Fibroblast of the aortic adventitia (primary cell): ENCODE data around the gene ASPDH. TPM values are rescaled to one million over a fixed set of nuclear protein-coding genes. Genes with fewer than 3 reads are reported as not detected.

Experiments
- DNase-seq: peaks from one replicate; pipeline ENCODE4 v3.0.0-alpha.2; 2010; ENCODE audit warnings: low read depth
- H3K4me3 ChIP-seq: 2 replicates; pipeline ENCODE4 v1.5.1; 2011; ENCODE audit warnings: low read depth, mild to moderate bottlenecking, control low read depth, low read length, moderate library complexity
- CTCF ChIP-seq: IDR thresholded peaks from 2 replicates; pipeline ENCODE4 v1.5.1; 2011; ENCODE audit warnings: mild to moderate bottlenecking, low read length, control low read depth, inconsistent platforms; ENCODE audit not compliant: insufficient read depth
- total RNA-seq: library from RNA; depleted of rRNA; stranded (reverse); fragments of >200 nt; gene quantifications from 2 replicates; pipeline ENCODE4 v1.2.3, GENCODE V29; 2012; ENCODE audit warnings: low replicate concordance

Gene ASPDH
- total RNA-seq, 1 donor, result not detected

- DNase-seq, result no peak
- no peak overlapping the region for H3K4me3 ChIP-seq
- no peak for TF ChIP-seq CTCF
Observed at GRCh38 chr19:50557009-50557613, 43.4 kb upstream of the ASPDH start.

- DNase-seq, result peak; percentile 58
- H3K4me3 ChIP-seq, result peak overlapping the region; percentile 60
- peak; percentile 82 for TF ChIP-seq CTCF
Observed at GRCh38 chr19:50556282-50557008, 42.7 kb upstream of the ASPDH start.

- no peak for TF ChIP-seq CTCF
- DNase-seq, result no peak
- H3K4me3 ChIP-seq, result peak overlapping the region; percentile 22
Observed at GRCh38 chr19:50555450-50556281, 42.0 kb upstream of the ASPDH start.

- TF ChIP-seq CTCF, result no peak
Observed at GRCh38 chr19:50555033-50555432, 41.3 kb upstream of the ASPDH start.

GRCh38 chr19:50554212-50554611, 40.5 kb upstream of the ASPDH start:
- TF ChIP-seq CTCF, result no peak
- no peak overlapping the region for H3K4me3 ChIP-seq
- no peak for DNase-seq

More at GRCh38 chr19:50555033-50555432, 41.3 kb upstream of the ASPDH start:
- no peak overlapping the region for H3K4me3 ChIP-seq
- no peak for DNase-seq

- no peak for TF ChIP-seq CTCF
- no peak overlapping the region for H3K4me3 ChIP-seq
- DNase-seq, result no peak
Observed at GRCh38 chr19:50553134-50553703, 39.5 kb upstream of the ASPDH start.
